Cerebellar nuclear complex (tissue), 1 donor: ENCODE measurements around the gene APOO.

ENCODE experiments used
- DNase-seq, 2 experiments: peaks; one replicate each; lab custom pipeline; 2025; lab: John Stamatoyannopoulos, UW

The APOO gene

GRCh38 chrX:23784470-23785331 lies 123.0 kb downstream of the APOO start:
- DNase-seq, result no peak

DNA sequence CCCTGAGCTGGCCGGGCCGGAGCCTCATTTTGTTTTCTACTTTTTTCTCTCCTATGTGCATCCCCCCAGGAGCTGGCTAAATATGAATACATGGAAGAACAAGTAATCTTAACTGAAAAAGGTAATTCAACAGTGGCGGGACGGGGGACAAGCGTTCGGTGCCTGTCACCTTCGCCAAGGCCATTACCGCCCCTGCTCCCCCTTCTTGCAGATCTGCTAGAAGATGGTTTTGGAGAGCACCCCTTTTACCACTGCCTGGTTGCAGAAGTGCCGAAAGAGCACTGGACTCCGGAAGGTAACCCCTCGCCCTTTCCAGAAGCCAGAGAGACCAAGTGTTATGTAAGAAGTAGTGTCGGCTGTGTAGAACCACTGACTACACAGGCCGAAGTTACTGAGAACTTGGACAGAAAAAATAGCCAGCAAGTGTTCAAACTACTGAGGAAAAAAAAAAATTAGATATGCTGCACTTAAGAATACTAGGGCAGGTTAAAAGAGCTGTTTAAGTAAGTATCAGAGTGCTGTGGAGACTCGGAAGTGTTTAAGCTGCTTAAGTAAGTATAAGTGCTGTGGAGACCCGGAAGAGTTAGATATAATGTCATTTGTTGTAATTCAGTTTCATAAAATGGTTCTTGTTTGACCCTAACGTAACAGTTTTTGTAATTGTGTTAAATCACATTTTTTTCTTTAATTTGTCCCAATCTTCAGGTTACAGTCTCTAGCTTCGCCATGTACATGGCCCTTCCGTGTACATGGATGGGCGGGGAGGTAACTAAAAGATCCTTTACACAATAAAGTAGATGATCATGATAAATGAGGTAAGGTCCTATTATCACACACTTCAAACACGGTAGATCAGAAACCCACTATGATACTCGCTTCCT lies 123.9 kb downstream of the APOO start:
- DNase-seq, result no peak
